Nephron progenitor cell (in vitro differentiated cells): ENCODE measurements around the gene KRTAP21-1.

Source experiments
- DNase-seq: peaks from one replicate; pipeline ENCODE4 v3.0.0; 2021
- H3K27ac Mint-ChIP-seq: 2 replicates; pipeline ENCODE4 v1.8.0; 2021; ENCODE audit warnings: mild to moderate bottlenecking, moderate library complexity, mixed read lengths
- H3K27me3 Mint-ChIP-seq: 2 replicates; pipeline ENCODE4 v1.8.0; 2021; ENCODE audit warnings: mild to moderate bottlenecking, low read depth, mixed read lengths; ENCODE audit not compliant: poor library complexity
- H3K36me3 Mint-ChIP-seq: 2 replicates; pipeline ENCODE4 v1.8.0; 2021; ENCODE audit warnings: low read depth, mixed read lengths
- H3K4me1 Mint-ChIP-seq: 2 replicates; pipeline ENCODE4 v1.8.0; 2021; ENCODE audit warnings: mixed read lengths
- H3K4me3 Mint-ChIP-seq: 2 replicates; pipeline ENCODE4 v1.8.0; 2021; ENCODE audit warnings: mild to moderate bottlenecking, moderate library complexity, mixed read lengths
- H3K9me3 Mint-ChIP-seq: 2 replicates; pipeline ENCODE4 v1.8.0; 2021; ENCODE audit warnings: mild to moderate bottlenecking, moderate library complexity, mixed read lengths
- CTCF ChIP-seq: fragments of 200-600 bp; sonication (generic); IDR thresholded peaks from 2 replicates; pipeline ENCODE4 v1.5.0; 2021; ENCODE audit warnings: antibody characterized with exemption

KRTAP21-1 gene

GRCh38 chr21:30758306-30758705, 3.1 kb upstream of the KRTAP21-1 start:
- Mint-ChIP-seq H3K27me3 (no peaks in the 10 kb centered on the region), H3K36me3 (no peaks in the 10 kb centered on the region), H3K4me1 (no peaks in the 10 kb centered on the region), H3K4me3 (no peak overlapping the region), H3K27ac (no peak overlapping the region), H3K9me3 (no peaks in the 10 kb centered on the region)
- TF ChIP-seq CTCF, result no peak
- DNase-seq, result no peak

- Mint-ChIP-seq H3K4me3 (no peak within 1 kb of the TSS), H3K9me3 (no peaks in the 10 kb centered on the region), H3K36me3 (no peaks in the 10 kb centered on the region), H3K27ac (no peak within 1 kb of the TSS), H3K27me3 (peaks cover 7% of the 10 kb centered on the region), H3K4me1 (no peaks in the 10 kb centered on the region)
- TF ChIP-seq CTCF, result no peak
- DNase-seq, result no peak
Observed at GRCh38 chr21:30747159-30747558, 8.1 kb downstream of the KRTAP21-1 start, which contains the start of gene KRTAP21-2. KRTAP21-2 (minus strand) TSS chr21:30747259; CDS start chr21:30747202, 57 bp downstream.

- Mint-ChIP-seq H3K36me3 (no peaks in the 10 kb centered on the region), H3K9me3 (peaks cover 4% of the 10 kb centered on the region), H3K4me3 (no peak overlapping the region), H3K27ac (no peak overlapping the region), H3K4me1 (no peaks in the 10 kb centered on the region), H3K27me3 (no peaks in the 10 kb centered on the region)
- no peak for TF ChIP-seq CTCF
- DNase-seq, result no peak
Observed at GRCh38 chr21:30740462-30740861, 14.8 kb downstream of the KRTAP21-1 start.

GRCh38 chr21:30733026-30733425, 22.2 kb downstream of the KRTAP21-1 start:
- Mint-ChIP-seq H3K36me3 (peaks cover 15% of the 10 kb centered on the region), H3K4me3 (no peak overlapping the region), H3K9me3 (peaks cover 28% of the 10 kb centered on the region), H3K4me1 (no peaks in the 10 kb centered on the region), H3K27ac (no peak overlapping the region), H3K27me3 (peaks cover 1% of the 10 kb centered on the region)
- no peak for DNase-seq
- no peak for TF ChIP-seq CTCF

GRCh38 chr21:30726726-30727125, 28.5 kb downstream of the KRTAP21-1 start:
- H3K27ac Mint-ChIP-seq, result no peak overlapping the region
- DNase-seq, result no peak
- peaks cover 8% of the 10 kb centered on the region for H3K27me3 Mint-ChIP-seq
- no peak for TF ChIP-seq CTCF
- H3K4me3 Mint-ChIP-seq, result no peak overlapping the region
- peaks cover 22% of the 10 kb centered on the region for H3K36me3 Mint-ChIP-seq
- no peaks in the 10 kb centered on the region for H3K4me1 Mint-ChIP-seq
- H3K9me3 Mint-ChIP-seq, result peaks cover 42% of the 10 kb centered on the region

- no peaks in the 10 kb centered on the region for H3K27me3 Mint-ChIP-seq
- peaks cover 11% of the 10 kb centered on the region for H3K4me1 Mint-ChIP-seq
- H3K27ac Mint-ChIP-seq, result no peak overlapping the region
- TF ChIP-seq CTCF, result no peak
- DNase-seq, result no peak
- no peak overlapping the region for H3K4me3 Mint-ChIP-seq
- H3K9me3 Mint-ChIP-seq, result peaks cover 12% of the 10 kb centered on the region
- H3K36me3 Mint-ChIP-seq, result peaks cover 5% of the 10 kb centered on the region
Observed at GRCh38 chr21:30719401-30719800, 35.8 kb downstream of the KRTAP21-1 start.
